HG03354 (cell line): Measurements from ENCODE around the gene MAP4K2.
A peak's percentile ranks its signal among the peaks of the same experiment; 100 is the strongest.
"Not testable (repeated sequence)": the region's sequence is repeated elsewhere in the genome, so short reads cannot be mapped to it uniquely, and the experiment has no call there.

Experiments used
- ATAC-seq: cut with Tn5 transposase; IDR thresholded peaks from one replicate; pipeline ENCODE4 v1.9.1; 2021; ENCODE audit warnings: mild to moderate bottlenecking; ENCODE audit not compliant: unreplicated experiment, poor library complexity, severe bottlenecking

The MAP4K2 gene

GRCh38 chr11:64803158-64803845, at the start of gene MAP4K2:
Gene MAP4K2 (minus strand): TSS chr11:64803214. CDS start chr11:64803149, 65 bp downstream.
- ATAC-seq = peak; percentile 66

GRCh38 chr11:64851831-64852351, 48.9 kb upstream of the MAP4K2 start:
- ATAC-seq = peak; percentile 24

- peak; percentile 72 for ATAC-seq
Observed at GRCh38 chr11:64850979-64851567, 48.1 kb upstream of the MAP4K2 start.

- no peak for ATAC-seq
Observed at GRCh38 chr11:64849598-64850356, 46.8 kb upstream of the MAP4K2 start.

- no peak for ATAC-seq
Observed at GRCh38 chr11:64848826-64849597, 46.0 kb upstream of the MAP4K2 start.

- no peak for ATAC-seq
Observed at GRCh38 chr11:64848214-64848825, 45.3 kb upstream of the MAP4K2 start.

- no peak for ATAC-seq
Observed at GRCh38 chr11:64846998-64847666, 44.1 kb upstream of the MAP4K2 start.

GRCh38 chr11:64845776-64846129, 42.7 kb upstream of the MAP4K2 start:
- not testable (repeated sequence) for ATAC-seq

GRCh38 chr11:64845129-64845775, 42.2 kb upstream of the MAP4K2 start:
- ATAC-seq = no peak

- peak; percentile 40 for ATAC-seq
Observed at GRCh38 chr11:64844330-64845128, 41.5 kb upstream of the MAP4K2 start, which contains the start of gene CDC42BPG. Gene CDC42BPG (minus strand): TSS chr11:64844653. CDS start chr11:64844569, 84 bp downstream.

- no peak for ATAC-seq
Observed at GRCh38 chr11:64843686-64844329, 40.8 kb upstream of the MAP4K2 start.

- no peak for ATAC-seq
Observed at GRCh38 chr11:64842851-64843685, 40.1 kb upstream of the MAP4K2 start.

GRCh38 chr11:64842366-64842759, 39.3 kb upstream of the MAP4K2 start:
- no peak for ATAC-seq

GRCh38 chr11:64841592-64842365, 38.8 kb upstream of the MAP4K2 start:
- no peak for ATAC-seq

- ATAC-seq = no peak
Observed at GRCh38 chr11:64839887-64840782, 37.1 kb upstream of the MAP4K2 start.
